Left lung (tissue), 10 donors: ENCODE results near the gene DENND1A. TPM values are rescaled to one million over a fixed set of nuclear protein-coding genes. Genes with fewer than 3 reads are reported as not detected.

Source experiments
- ATAC-seq: fragments of 200-7000 bp; cut with Tn5 transposase; one replicate; pipeline ENCODE4 v1.9.1; 2020; ENCODE audit warnings: moderate library complexity
- DNase-seq, 4 donors: peaks; one replicate each; pipeline ENCODE4 v3.0.0-alpha.2; 2013 to 2020
- H3K27ac ChIP-seq, 2 donors: fragments of 200-600 bp; sonication (generic) in 1 of 2; one replicate each; pipeline versions ENCODE4 v1.5.0 to v1.8.0; 2020 to 2021
- H3K27me3 ChIP-seq, 2 donors: fragments of 200-600 bp; sonication (generic) in 1 of 2; one replicate each; pipeline versions ENCODE4 v1.5.0 to v1.8.0; 2020 to 2021
- H3K36me3 ChIP-seq, 2 donors: fragments of 200-600 bp; sonication (generic) in 1 of 2; one replicate each; pipeline versions ENCODE4 v1.5.0 to v1.8.0; 2020 to 2021
- H3K4me1 ChIP-seq, 2 donors: fragments of 200-600 bp; one replicate each; pipeline ENCODE4 v1.8.0; 2021
- H3K4me3 ChIP-seq, 2 donors: fragments of 200-600 bp; sonication (generic) in 1 of 2; one replicate each; pipeline versions ENCODE4 v1.5.0 to v1.8.0; 2020 to 2021; ENCODE audit warnings: mild to moderate bottlenecking in 1 of 2
- H3K9me3 ChIP-seq, 2 donors: fragments of 200-600 bp; sonication (generic) in 1 of 2; one replicate each; pipeline versions ENCODE4 v1.5.0 to v1.8.0; 2020 to 2021
- intact Hi-C, 2 donors: fragments of 100-400 bp; cut with DNase I; formaldehyde crosslinking; loops; one replicate each; pipeline versions ENCODE4 v1.11.2 to v1.14.2; 2022
- polyA plus RNA-seq, 6 donors: library from polyadenylated mRNA; unstranded; fragments of 120-200 nt; gene quantifications; one replicate each; pipeline ENCODE4 v1.2.1, GENCODE V29; 2013; ENCODE audit not compliant: insufficient read length in 6 of 6
- total RNA-seq, 2 donors: library from RNA; stranded (reverse); fragmentation: NEBNext Ultra II Directional; extraction: Animal tissue kit (Norgen Biotek cat#: 25700); gene quantifications; one replicate each; pipeline ENCODE4 v1.2.1, GENCODE V29; 2021
- TF ChIP-seq, protein P1 (sequence below), 2 donors: fragments of 200-600 bp; sonication (generic) in 1 of 2; IDR thresholded peaks; one replicate each; pipeline versions ENCODE4 v1.5.0 to v1.8.0; 2021; ENCODE audit warnings: antibody characterized with exemption in 2 of 2
- donor health status: DM: no; HTN: yes; CAD: no.
- donor health status: DM: no; HTN: no; CAD: no.

The DENND1A gene
- total and polyA plus RNA-seq, 8 donors, result 8.3 to 23.2 (median 9.7) TPM

DNA sequence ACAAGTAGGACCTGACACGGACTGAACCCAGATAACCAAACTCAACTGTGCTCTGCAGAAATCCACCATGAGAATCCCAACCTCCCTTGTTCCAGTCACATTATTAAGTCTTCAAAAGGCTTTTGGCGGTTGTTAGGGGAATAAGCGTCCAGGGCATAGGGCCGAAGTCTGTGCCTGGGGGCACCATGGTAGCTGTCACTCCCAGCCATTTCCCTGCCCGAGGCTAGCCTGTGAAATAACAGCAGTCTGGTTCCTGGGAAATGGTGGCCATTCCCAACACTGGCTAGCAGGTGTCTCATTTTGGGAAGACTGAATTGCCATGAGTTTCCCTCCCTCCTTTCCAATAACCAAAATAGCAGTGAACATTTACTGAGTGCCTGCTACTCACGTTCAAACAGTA lies 451.8 kb downstream of the DENND1A start:
- Histone ChIP-seq H3K36me3 (no peaks in the 10 kb centered on the region), H3K4me1 (no peaks in the 10 kb centered on the region), H3K4me3 (no peak overlapping the region), H3K27me3 (no peaks in the 10 kb centered on the region), H3K27ac (no peak overlapping the region), H3K9me3 (no peaks in the 10 kb centered on the region)
- no peak for ATAC-seq
- DNase-seq, result no peak
- intact Hi-C loops, result no loop called here
- TF ChIP-seq, protein P1, sequence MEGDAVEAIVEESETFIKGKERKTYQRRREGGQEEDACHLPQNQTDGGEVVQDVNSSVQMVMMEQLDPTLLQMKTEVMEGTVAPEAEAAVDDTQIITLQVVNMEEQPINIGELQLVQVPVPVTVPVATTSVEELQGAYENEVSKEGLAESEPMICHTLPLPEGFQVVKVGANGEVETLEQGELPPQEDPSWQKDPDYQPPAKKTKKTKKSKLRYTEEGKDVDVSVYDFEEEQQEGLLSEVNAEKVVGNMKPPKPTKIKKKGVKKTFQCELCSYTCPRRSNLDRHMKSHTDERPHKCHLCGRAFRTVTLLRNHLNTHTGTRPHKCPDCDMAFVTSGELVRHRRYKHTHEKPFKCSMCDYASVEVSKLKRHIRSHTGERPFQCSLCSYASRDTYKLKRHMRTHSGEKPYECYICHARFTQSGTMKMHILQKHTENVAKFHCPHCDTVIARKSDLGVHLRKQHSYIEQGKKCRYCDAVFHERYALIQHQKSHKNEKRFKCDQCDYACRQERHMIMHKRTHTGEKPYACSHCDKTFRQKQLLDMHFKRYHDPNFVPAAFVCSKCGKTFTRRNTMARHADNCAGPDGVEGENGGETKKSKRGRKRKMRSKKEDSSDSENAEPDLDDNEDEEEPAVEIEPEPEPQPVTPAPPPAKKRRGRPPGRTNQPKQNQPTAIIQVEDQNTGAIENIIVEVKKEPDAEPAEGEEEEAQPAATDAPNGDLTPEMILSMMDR (IDR thresholded peaks at IDR 0.05), result no peak

DNA sequence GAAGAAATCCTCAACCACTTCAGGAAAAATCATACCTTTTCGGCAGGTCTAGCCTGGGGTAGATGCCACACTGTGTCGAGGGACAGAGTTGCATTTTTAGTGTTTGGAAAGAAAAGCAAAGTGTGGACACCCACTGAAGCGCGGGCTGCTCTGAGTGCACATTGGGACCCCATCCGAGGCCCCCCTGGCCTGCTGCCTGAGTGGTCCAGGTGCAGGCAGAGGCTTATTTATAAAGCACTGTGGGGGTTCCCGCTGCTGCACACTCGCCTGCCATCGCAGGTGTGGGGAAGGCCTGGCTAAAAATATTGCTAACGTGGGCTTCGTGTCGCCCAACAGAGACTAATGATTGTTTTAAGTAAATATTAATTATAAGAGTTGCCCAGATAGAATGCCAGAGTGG lies 454.5 kb downstream of the DENND1A start:
- H3K9me3 ChIP-seq, result no peaks in the 10 kb centered on the region
- intact Hi-C loops, result no loop called here

DNA sequence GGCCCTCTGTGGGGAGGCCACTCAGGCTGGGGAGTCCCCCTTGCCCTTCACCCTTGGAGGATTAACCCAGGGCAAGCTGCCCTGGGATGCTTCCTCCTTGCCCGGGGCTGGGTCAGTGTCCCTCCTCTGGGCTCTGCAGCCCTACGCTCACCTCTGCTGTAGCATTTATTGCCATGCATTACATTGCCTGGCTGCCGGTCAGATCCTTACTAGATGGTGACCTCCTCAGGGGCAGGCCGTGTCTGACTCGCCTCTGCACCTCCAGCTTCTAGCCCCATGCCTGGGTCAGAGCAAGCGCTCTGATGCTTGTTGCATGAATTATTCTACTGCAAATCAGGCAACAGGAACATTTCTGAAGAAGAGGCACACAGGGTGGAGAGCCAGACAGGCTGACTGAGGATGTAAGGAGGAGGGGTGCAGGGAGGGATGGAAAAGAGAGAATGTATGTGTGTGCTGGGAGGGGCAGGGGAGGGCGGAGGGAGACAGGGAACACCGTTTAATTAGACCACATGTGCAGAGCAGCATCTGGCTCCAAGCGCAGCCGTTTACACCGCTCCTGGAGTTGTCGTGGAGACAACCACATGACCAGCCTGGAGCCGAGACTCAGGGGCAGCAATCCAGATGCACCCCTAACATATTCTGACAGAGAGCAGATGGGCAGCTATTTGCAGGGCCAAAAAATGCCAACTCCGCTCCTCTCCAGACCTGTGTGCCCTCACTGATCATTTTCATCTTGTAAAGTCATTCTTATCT lies 456.9 kb downstream of the DENND1A start:
- DNase-seq (no peak), ATAC-seq (no peak)
- no peaks in the 10 kb centered on the region for H3K4me1 ChIP-seq
- H3K9me3 ChIP-seq, result no peaks in the 10 kb centered on the region
- TF ChIP-seq, protein P1 (IDR thresholded peaks at IDR 0.05), result no peak
- no peaks in the 10 kb centered on the region for H3K36me3 ChIP-seq
- no peak overlapping the region for H3K27ac ChIP-seq
- intact Hi-C loops, result no loop called here
- no peaks in the 10 kb centered on the region for H3K27me3 ChIP-seq
- H3K4me3 ChIP-seq, result no peak overlapping the region

More for the DNA sequence above, 454.5 kb downstream of the DENND1A start:
- TF ChIP-seq, protein P1 (IDR thresholded peaks at IDR 0.05), result no peak
- ATAC-seq (no peak), DNase-seq (no peak)
- Histone ChIP-seq H3K27ac (no peak overlapping the region), H3K36me3 (no peaks in the 10 kb centered on the region), H3K4me1 (no peaks in the 10 kb centered on the region), H3K27me3 (no peaks in the 10 kb centered on the region), H3K4me3 (no peak overlapping the region)

DNA sequence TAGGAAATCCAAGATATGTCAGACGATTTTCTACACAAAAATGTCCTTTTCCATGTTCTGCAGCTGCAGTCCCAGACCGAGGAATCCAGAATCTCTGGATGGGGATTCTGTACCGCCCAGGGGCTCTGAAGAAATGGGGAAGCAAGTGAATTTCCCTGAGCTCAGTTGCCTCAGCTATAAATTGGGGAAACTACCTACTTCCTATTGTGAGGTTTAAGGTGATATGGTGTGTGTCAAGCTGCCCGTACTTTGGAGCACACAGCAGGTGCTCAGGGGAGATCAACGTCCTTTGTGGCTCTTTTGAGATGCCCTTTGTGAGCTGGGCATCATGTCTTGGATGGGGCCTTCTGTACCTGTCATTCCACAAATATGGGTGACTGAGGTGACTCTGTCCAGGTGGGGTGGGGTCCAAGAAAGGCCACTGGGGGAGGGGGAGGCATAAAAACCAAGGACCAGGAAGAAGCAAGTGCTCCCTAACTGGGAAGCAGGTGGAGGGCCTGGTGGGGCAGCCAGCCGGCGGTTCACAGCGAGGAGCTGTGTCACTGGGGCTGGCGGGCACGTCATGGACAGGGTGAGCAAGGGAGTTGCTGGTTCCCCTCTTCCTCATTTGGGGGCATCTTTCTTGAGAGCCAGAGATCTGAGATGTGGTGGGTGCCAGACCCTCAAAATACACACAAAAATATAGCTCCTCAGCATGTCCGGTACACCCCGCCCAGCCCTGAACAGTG lies 457.9 kb downstream of the DENND1A start:
- intact Hi-C loops, result no loop called here
- no peak for ATAC-seq

More for the DNA sequence above, 457.9 kb downstream of the DENND1A start:
- Histone ChIP-seq H3K27me3 (no peaks in the 10 kb centered on the region), H3K9me3 (no peaks in the 10 kb centered on the region), H3K36me3 (no peaks in the 10 kb centered on the region), H3K4me3 (no peak overlapping the region), H3K27ac (no peak overlapping the region), H3K4me1 (no peaks in the 10 kb centered on the region)
- TF ChIP-seq, protein P1 (IDR thresholded peaks at IDR 0.05), result no peak
- no peak for DNase-seq
